GM12891 (cell line): ENCODE measurements around the gene SLX4IP.

Experiments used
- PAX5 ChIP-seq: IDR thresholded peaks from 2 replicates; pipeline ENCODE4 v1.6.1; 2011; ENCODE audit warnings: low read length, moderate library complexity, mild to moderate bottlenecking; ENCODE audit not compliant: insufficient read depth, severe bottlenecking
- POLR2A ChIP-seq: IDR thresholded peaks from 2 replicates; pipeline ENCODE4 v1.6.1; 2011; ENCODE audit warnings: low read depth, low read length, control low read depth
- POLR2AphosphoS5 ChIP-seq: IDR thresholded peaks from 2 replicates; pipeline ENCODE4 v1.6.1; 2011; ENCODE audit warnings: low read depth, low read length, control low read depth
- POU2F2 ChIP-seq: IDR thresholded peaks from 2 replicates; pipeline ENCODE4 v1.6.1; 2011; ENCODE audit warnings: low read depth, mild to moderate bottlenecking, control low read depth, low read length, moderate library complexity
- SPI1 ChIP-seq: IDR thresholded peaks from 2 replicates; pipeline ENCODE4 v1.6.1; 2011; ENCODE audit warnings: low read depth, low read length, control low read depth
- TAF1 ChIP-seq: IDR thresholded peaks from 2 replicates; pipeline ENCODE4 v1.6.1; 2011; ENCODE audit warnings: low read depth, low read length, control low read depth

GRCh38 chr20:10415013-10415650 lies 20.0 kb upstream of the SLX4IP start:
- TF ChIP-seq POLR2A = no peak
- TF ChIP-seq TAF1 = no peak
- no peak for TF ChIP-seq POLR2AphosphoS5
- TF ChIP-seq SPI1 = no peak
- TF ChIP-seq POU2F2 = no peak
- TF ChIP-seq PAX5 = no peak
